Measurements from ENCODE around the gene RBM20.
"Not testable (repeated sequence)": the region's sequence is repeated elsewhere in the genome, so short reads cannot be mapped to it uniquely, and the experiment has no call there.

RBM20 gene

DNA sequence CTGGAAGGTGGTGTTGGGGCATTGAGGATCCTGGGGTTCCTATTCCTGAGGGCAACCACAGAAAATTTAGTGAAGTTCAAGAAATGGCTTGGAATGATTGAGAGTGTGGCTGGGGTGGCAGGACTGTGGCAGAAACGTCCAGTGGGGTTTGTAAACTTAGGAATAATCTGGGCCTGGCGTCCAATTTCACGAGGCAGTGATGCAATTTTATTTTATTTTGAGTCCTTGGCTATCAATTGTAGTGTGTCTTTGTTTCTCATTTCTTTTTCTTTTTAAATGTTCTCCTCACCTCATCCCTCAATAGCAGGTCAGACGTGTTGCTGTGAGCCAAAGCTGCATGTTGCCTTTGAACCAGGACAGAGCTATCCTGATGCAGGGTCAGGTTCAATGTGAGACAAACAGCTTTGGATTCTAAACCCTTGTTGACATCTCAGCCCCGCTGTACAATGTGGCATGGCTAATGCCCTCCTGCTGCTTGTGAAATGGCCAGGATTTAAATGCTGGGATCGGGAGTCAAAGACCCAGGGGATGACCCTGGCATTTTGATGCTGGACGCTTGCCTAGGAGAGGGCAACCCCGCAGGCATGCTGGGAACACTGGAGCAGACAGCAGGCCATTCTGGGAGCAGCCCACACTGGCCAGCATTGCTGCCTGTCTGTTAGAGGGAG lies 64.8 kb downstream of the RBM20 start:
- DNase-seq, result no peak

GRCh38 chr10:110709444-110709828 lies 65.3 kb downstream of the RBM20 start:
- no peak for DNase-seq

GRCh38 chr10:110709964-110710587 lies 65.9 kb downstream of the RBM20 start:
- no peak for DNase-seq

GRCh38 chr10:110710621-110711020 lies 66.5 kb downstream of the RBM20 start:
- no peak for DNase-seq

- no peak for DNase-seq
Measured at GRCh38 chr10:110711382-110711781, 67.2 kb downstream of the RBM20 start.

DNA sequence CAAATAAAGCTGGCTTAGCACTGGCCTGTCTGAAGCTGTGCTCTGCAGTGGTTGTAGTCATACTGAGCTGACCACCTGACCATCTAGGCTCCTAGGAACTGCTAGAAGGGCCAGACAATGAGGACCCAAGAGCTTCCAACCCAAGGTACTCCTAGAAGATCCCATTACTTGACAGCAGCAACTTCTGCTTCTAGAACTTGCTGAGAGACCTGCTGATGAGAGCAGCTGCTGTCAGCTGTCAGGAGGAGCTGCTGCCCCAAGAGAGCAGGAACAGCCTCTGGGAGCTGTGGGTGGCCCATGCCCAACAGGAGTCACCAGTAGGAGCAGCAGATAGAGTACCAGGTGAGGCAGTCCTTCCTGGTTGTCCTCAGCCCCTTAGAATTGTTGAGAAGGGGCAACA lies 70.2 kb downstream of the RBM20 start:
- no peak for DNase-seq

DNA sequence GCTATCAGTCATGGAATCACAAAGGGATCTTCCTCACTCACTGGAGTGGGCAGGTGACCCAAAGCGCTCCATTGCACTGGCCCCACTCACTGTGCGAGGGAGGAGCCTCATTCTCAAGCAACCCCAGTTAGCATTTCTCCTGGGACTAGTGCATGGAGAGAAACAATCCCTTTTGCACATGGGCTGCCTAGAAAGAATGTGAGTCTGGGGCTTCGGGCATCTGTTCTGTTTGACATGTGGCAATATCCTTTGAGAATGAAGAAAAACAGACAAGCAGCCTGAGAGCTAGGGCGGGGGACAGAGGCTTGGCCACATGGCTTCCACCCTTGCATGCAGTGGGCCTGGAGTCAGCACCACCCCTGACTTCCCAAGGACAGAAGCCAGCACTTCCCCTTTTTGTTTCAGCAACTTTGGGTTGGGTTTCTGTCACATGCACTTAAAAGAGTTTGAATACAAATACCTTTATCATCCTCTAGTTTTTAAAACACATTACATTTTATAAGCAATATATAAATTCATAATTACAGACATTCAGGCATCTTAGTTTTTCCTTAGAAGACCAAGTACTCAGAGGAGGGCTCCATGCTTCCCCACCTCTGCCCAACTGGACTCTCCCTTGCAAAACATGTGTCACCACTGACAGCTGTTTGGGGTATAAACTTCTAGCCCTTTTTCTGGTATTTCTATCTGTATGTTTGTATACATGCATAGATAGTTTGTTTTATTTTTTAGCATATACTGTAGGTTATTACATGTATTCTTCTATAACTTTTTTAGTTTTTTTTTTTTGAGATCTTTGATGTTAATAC lies 73.8 kb downstream of the RBM20 start:
- peak; percentile 5 for DNase-seq

DNA sequence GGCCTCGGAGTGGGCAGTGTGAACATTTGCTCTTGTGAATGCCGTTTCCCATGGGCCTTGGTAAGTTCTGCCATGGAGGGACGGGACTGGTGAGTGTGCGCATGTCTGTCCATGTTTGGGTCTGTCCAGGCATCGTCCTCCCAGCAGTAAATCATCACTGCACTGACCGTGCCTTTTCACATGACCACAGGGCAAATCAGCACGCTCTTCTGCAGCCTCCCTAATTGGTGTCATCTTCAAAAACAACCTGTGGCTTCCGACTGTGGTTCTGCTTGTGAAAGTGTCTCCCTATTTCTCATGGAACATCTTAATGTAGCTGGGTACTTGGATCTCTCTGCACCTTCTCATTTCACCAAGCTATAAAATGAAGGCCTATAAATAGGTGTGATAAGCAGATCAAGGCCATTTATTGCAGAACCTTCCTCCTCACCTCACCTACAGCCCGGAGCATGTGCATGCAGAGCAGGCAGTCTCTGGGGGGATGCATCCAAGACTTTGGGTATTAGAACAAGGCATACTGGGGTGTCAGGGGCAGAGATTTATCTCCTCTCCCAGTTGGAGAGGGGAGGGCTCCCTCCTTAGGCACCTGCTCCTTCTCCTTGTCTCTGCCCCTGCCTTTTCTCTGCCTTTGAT lies 77.4 kb downstream of the RBM20 start:
- DNase-seq, result no peak

DNA sequence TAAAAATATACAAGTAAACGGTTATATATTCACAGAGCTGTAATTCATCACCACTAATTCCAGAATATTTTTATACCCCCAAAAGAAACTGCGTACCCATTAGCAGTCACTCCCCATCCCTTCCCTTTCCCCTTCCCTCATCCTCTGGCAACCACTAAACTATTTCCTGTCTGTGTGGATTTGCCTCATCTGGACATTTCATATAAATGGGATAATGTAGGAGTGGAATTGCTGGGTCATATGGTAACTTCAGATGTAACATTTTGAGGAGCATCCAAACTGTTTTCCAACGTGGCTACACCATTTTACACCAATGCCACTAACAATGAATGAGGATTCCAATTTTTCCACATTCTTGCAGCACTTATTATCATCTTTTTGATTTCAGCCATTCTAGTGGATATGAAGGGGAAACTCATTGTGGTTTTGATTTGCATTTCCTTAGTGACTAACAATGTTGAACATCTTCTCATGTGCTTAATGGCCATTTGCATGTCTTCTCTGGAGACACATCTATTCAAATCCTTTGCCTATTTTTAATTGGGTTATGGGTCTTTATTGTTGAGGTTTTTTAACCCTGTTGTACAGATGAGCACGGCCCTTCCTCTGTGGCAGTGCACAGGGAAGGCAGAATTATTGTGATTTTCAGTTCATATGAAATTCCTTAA lies 79.2 kb downstream of the RBM20 start:
- DNase-seq, result no peak

DNA sequence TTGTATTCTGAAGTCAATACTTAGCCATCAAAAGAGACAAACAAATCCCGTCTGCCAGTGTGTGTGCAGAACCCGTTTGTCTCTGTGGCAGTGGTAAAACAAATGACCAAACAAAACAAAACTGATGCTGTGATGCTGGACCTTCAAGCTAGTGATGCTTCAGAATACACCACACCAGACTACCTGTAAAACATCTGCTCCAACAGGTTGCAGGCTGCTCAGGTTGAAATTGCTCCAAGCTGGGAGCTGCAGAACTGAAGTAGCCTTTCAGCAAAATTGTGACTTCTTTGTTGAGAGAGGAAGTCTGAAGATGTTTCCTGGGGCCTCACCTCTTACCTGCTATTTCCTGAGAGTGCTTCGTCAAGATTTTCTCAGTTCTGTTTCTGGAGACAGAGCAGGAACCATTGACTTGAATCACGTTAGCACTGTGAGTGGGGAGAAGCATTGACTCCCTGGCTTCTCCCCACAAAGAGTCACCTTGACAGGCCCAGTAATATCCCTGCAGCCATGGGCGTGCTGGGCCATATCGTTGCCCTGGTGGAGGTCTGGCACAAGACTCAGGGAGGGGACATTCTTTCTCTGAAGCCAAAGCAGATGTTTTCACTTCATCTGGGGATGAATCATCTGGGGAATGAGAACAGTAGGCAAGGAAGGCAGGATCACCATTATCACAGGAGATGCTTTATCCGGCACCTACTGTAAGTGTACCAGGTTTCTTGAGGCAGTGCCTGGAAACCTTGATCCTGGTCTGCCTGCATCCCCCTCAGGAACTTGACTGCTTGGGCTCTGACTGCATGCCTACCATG lies 80.2 kb downstream of the RBM20 start:
- no peak for DNase-seq

DNA sequence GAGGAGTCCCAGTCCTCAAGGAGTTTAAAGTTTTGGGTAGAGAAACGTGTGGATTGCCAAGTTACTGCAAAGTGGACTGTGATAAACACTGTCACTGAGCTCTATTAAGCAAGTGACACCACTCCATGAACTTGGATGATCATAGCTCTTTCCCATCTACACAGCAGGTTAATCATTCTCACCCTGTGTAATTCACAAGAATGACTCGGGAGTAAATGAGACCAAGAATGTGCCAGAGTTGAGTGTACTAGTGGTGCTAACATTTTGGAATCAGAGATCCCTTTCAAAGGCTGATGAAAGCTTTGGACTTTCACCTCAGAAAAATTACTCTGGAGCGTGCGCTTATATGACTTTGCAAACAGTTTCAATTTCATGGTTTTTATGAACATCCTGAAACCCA lies 80.8 kb downstream of the RBM20 start:
- no peak for DNase-seq

- DNase-seq, result no peak
Measured at GRCh38 chr10:110725801-110726630, 81.9 kb downstream of the RBM20 start.

DNA sequence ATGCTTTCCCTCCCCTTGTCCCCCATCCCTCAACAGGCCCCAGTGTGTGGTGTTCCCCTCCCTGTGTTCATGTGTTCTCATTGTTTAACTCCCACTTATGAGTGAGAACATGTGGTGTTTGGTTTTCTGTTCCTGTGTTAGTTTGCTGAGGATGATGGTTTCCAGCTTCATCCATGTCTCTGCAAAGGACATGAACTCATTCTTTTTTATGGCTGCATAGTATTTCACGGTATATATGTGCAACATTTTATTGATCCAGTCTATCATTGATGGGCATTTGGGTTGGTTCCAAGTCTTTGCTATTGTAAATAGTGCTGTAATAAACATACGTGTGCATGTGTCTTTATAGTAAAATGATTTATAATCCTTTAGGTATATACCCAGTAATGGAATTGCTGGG lies 83.6 kb downstream of the RBM20 start:
- not testable (repeated sequence) for DNase-seq

GRCh38 chr10:110730345-110731050 lies 86.4 kb downstream of the RBM20 start:
- no peak for DNase-seq

GRCh38 chr10:110733218-110733952 lies 89.2 kb downstream of the RBM20 start:
- DNase-seq, result peak; percentile 11

GRCh38 chr10:110735620-110736027 lies 91.5 kb downstream of the RBM20 start:
- DNase-seq, result no peak

DNA sequence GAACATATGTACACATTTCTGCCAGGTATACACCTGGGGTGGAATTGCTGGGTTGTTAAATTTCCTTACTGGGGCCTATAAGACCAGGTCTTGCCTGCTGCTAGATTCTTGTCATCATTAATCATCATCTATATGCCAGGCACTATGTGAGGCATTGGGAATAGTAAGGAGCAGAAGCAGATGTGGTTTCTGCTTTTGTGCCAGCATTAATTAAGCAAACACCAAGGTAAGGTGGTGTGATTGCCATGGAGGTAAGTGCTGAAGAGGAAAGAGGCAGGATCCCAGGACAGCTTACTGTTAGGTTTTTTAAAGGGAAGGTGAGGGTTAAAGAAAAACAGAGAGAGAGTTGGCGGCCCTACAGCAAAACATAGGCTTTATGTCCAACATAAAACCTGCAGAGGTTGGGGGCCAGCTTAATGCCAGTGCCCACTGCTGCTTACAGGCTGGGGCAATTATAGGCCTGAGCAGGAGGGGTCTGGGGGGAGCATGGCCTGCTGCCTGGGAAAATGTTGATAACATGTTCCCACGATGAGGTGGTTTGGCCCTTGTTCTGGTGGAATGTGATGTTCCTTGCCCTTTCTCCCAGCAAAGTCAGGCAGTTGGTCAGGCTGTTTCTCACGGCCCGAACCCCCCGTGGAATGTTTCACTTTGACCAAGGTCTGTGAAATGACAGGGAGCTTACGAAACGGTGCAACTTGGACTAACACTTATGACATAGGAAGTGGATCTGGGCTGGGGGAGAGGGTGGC lies 93.9 kb downstream of the RBM20 start:
- DNase-seq, result no peak

DNA sequence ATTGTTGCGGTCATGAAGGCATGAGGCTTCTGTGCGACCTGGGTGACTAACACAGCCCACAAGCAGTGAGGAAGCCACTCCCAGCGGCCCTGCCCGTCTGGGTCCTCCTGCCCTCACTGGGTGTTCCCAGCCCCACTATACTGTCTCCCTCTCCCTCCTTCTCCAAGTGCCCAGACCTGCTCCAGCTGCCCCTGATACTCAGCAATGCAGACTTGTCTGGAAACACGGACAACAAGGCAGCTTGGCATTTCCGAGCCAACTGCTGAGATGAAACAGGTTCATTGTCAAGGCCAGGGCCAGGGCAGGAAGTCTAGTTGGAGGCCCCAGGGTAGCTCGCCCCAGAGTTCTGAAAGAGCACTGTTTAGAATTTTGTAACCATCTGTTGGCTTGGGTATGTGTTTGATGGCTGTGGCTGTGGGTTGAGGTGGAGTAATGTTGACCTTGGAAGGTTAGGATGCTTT lies 95.7 kb downstream of the RBM20 start:
- DNase-seq, result no peak

DNA sequence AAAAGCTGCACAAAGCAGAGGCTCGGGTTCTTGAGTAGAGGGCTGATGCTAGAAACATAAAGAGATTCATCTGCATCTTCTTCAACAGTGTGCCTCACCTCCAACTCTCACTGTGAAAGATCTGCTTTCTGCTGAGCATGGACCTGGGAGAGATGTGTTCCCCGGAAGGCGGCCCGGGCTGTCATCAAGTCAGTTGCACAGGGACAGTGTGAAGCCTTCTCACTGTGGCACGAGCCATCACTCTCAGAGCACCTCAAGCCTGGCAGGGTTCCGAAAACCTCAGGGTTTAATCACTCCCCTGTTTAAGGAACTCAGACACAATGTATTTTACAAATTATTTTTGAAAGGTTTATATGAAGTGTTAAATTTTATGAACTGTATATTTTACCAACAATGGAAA lies 98.7 kb downstream of the RBM20 start:
- DNase-seq, result no peak

Data from midbrain (tissue), 1 donor.